Coronary artery (tissue), 2 donors: ENCODE data around the gene STMN1.
A peak's percentile ranks its signal among the peaks of the same experiment; 100 is the strongest.

Experiments
- DNase-seq: peaks from one replicate; pipeline ENCODE4 v3.0.0-alpha.2; 2017; ENCODE audit warnings: low spot score
- H3K27ac ChIP-seq, 2 donors: fragments of 200-600 bp; sonication (generic); one replicate each; pipeline ENCODE4 v1.5.1; 2016 to 2019
- H3K4me3 ChIP-seq: fragments of 200-600 bp; sonication (generic); 2 replicates; pipeline ENCODE4 v1.5.1; 2016; ENCODE audit warnings: mild to moderate bottlenecking, moderate library complexity
- TF ChIP-seq, protein P1 (sequence below): fragments of 200-600 bp; sonication (generic); IDR thresholded peaks from one replicate; pipeline ENCODE4 v1.5.1; 2019; ENCODE audit warnings: antibody characterized with exemption

The STMN1 gene

GRCh38 chr1:25900219-25900618 lies 6.0 kb downstream of the STMN1 start:
- TF ChIP-seq, protein P1, sequence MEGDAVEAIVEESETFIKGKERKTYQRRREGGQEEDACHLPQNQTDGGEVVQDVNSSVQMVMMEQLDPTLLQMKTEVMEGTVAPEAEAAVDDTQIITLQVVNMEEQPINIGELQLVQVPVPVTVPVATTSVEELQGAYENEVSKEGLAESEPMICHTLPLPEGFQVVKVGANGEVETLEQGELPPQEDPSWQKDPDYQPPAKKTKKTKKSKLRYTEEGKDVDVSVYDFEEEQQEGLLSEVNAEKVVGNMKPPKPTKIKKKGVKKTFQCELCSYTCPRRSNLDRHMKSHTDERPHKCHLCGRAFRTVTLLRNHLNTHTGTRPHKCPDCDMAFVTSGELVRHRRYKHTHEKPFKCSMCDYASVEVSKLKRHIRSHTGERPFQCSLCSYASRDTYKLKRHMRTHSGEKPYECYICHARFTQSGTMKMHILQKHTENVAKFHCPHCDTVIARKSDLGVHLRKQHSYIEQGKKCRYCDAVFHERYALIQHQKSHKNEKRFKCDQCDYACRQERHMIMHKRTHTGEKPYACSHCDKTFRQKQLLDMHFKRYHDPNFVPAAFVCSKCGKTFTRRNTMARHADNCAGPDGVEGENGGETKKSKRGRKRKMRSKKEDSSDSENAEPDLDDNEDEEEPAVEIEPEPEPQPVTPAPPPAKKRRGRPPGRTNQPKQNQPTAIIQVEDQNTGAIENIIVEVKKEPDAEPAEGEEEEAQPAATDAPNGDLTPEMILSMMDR = no peak
- Histone ChIP-seq H3K27ac (no peak overlapping the region), H3K4me3 (no peak overlapping the region)
- DNase-seq = no peak

DNA sequence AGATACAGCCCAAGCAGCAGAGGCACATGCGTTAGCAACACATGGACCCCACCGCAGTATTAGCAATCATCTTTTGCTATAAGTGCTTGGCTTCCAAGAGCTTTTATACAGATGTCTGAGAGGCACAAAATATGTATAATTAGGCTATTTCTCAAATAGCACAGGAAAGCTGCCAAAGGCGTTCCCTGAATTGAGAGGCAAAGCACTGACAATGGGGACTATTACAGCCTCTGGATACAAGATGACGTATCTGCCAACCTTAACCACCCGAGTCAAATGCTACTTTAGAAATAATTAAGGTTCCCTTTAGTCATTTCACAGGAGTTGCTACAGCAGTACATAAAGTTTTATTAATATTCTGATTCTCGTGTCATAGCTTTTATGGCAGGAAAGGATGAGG lies 6.4 kb downstream of the STMN1 start:
- H3K4me3 ChIP-seq = no peak overlapping the region
- no peak overlapping the region for H3K27ac ChIP-seq
- TF ChIP-seq, protein P1 = no peak
- DNase-seq = no peak

GRCh38 chr1:25898223-25899015 lies 7.8 kb downstream of the STMN1 start:
- Histone ChIP-seq H3K27ac (no peak overlapping the region), H3K4me3 (no peak overlapping the region)
- TF ChIP-seq, protein P1 = no peak
- no peak for DNase-seq

GRCh38 chr1:25897754-25898153 lies 8.5 kb downstream of the STMN1 start:
- TF ChIP-seq, protein P1 = no peak
- Histone ChIP-seq H3K27ac (no peak overlapping the region), H3K4me3 (no peak overlapping the region)
- DNase-seq = no peak

- Histone ChIP-seq H3K27ac (no peak overlapping the region), H3K4me3 (no peak overlapping the region)
Observed at GRCh38 chr1:25896266-25896665, 10.0 kb downstream of the STMN1 start.

DNA sequence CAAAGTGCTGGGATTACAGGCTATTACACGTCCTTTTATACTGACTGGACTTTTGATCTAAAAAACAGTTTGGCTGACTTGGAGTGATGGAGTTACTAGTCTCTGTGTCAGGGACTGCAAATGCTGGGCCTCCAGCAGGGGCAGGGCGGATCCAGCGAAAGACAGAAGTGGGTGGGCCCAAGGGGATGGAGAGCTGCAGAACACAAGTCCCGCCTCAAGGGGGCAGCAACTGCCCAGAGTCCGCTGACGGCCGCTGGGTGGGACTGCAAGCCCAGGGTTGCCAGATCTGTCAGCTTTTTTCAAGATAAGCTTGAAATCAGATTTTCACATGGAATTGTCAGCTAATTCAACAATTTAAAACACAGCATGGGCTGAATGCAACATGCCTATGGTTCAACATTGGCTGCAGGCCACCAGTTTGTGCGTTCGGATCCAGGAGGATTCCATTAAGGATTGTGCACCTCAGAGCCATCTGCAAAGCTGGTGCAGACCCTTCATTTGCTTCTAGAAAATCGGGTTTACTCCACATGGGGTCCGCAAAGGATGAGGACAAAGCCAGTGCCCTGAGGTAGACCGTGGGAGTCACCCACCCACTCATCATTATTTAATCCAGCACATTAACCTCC lies 10.7 kb downstream of the STMN1 start:
- Histone ChIP-seq H3K4me3 (peak overlapping the region; percentile 32), H3K27ac (peak overlapping the region in 1 of 2 donors; percentile 49)
- DNase-seq = peak; percentile 91
- TF ChIP-seq, protein P1 = peak; percentile 93

More at GRCh38 chr1:25896266-25896665, 10.0 kb downstream of the STMN1 start:
- TF ChIP-seq, protein P1 = no peak
- no peak for DNase-seq

DNA sequence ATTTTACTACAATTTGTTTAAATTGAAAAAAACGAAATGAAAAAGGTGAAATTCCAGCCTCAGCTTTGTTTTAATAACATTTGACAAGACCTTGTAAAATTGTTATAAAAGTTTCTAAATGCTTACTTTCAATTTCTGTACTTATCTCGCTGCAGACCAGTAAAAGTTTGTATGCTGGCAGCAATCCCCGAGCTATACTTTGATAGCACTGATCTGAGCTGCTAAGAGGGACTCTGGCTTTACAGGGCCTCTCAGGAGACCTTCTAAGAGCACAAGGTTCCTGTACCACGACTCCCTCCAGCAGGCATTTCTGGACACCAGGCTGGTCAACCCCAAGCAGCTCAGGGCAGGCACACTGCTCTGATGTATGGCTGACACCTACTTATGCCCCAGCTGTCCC lies 13.1 kb downstream of the STMN1 start:
- H3K27ac ChIP-seq = peak overlapping the region; percentile 61 to 63
- DNase-seq = no peak
- TF ChIP-seq, protein P1 = no peak
- H3K4me3 ChIP-seq = no peak overlapping the region
